Spleen (tissue), 7 donors: Measurements from ENCODE around the gene TRABD2B.

Source experiments
- POLR2A ChIP-seq, 3 donors: fragments of 450-650 bp; IDR thresholded peaks; one replicate each; pipeline ENCODE4 v1.5.1; 2017; ENCODE audit warnings: antibody characterized with exemption in 3 of 3, mild to moderate bottlenecking in 1 of 3
- POLR2AphosphoS5 ChIP-seq, 3 donors: sonication (generic); formaldehyde crosslinking; IDR thresholded peaks; one replicate each; pipeline ENCODE4 v1.5.1; 2017; ENCODE audit warnings: antibody characterized with exemption in 3 of 3
- TF ChIP-seq, protein P1 (sequence below), 11 experiments: fragments of 200-600 bp in 7 of 11; fragments of 450-650 bp in 4 of 11; sonication (generic) in 4 of 11; IDR thresholded peaks in 8 of 11; conservative IDR thresholded peaks in 3 of 11; 1 replicate in 7 of 11; 2 replicates in 4 of 11; pipeline versions ENCODE4 v1.4.0 to v1.8.0; 2016 to 2021; ENCODE audit warnings: antibody characterized with exemption in 11 of 11, inconsistent platforms in 4 of 11, mild to moderate bottlenecking in 1 of 11
- donor health status: DM: no; HTN: no; CAD: no; lungs with moderate emphysema.
- donor health status: DM: no; HTN: no; CAD: no.
- donor health status: DM: no; HTN: no; CAD: no.

DNA sequence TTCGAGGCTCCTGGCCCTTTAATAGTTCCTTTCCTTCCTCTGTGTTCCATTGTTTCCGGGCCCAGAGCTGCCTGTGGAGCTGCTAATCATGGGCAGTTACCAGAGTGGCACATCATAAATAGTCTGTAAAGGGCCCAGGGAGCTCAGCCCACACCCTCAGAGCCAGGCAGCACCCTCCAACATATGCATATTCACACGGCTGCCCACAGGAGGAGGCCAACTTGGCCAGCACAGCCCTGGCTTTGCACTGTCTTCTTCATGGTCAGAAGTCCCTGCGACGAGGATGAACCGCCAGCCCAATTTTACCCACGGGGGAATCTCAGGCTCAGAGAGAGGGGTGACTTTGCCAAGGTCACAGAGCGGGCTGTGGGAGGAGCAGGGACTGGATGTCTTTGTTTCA lies 172.5 kb downstream of the TRABD2B start:
- TF ChIP-seq, protein P1, sequence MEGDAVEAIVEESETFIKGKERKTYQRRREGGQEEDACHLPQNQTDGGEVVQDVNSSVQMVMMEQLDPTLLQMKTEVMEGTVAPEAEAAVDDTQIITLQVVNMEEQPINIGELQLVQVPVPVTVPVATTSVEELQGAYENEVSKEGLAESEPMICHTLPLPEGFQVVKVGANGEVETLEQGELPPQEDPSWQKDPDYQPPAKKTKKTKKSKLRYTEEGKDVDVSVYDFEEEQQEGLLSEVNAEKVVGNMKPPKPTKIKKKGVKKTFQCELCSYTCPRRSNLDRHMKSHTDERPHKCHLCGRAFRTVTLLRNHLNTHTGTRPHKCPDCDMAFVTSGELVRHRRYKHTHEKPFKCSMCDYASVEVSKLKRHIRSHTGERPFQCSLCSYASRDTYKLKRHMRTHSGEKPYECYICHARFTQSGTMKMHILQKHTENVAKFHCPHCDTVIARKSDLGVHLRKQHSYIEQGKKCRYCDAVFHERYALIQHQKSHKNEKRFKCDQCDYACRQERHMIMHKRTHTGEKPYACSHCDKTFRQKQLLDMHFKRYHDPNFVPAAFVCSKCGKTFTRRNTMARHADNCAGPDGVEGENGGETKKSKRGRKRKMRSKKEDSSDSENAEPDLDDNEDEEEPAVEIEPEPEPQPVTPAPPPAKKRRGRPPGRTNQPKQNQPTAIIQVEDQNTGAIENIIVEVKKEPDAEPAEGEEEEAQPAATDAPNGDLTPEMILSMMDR (IDR thresholded peaks at IDR 0.05 in 8 of 11, conservative IDR thresholded peaks at IDR 0.05 in 3 of 11): no peak
- TF ChIP-seq POLR2AphosphoS5 (IDR thresholded peaks at IDR 0.05): no peak
- no peak for TF ChIP-seq POLR2A (IDR thresholded peaks at IDR 0.05)
